Activated CD4-positive, alpha-beta memory T cell treated with anti-CD3 and anti-CD28 coated beads for 36 hours (primary cell): ENCODE results near the gene NPW. TPM values are rescaled to one million over a fixed set of nuclear protein-coding genes. Genes with fewer than 3 reads are reported as not detected.

Experiments
- CTCF ChIA-PET: fragments of 350-600 bp; sonication (Branson Sonifier 250); formaldehyde crosslinking; loops from one replicate; lab custom pipeline; 2021; ENCODE audit warnings: antibody characterized with exemption, inconsistent platforms; lab: Charles Lee
- POLR2A ChIA-PET: fragments of 350-600 bp; sonication (Branson Sonifier 250); formaldehyde crosslinking; loops from one replicate; lab custom pipeline; 2021; ENCODE audit warnings: antibody characterized with exemption; lab: Charles Lee
- DNase-seq: peaks from one replicate; pipeline ENCODE4 v3.0.0-alpha.2; 2020
- H3K27ac Mint-ChIP-seq: one replicate; pipeline ENCODE4 v1.8.0; 2021; ENCODE audit warnings: mixed read lengths
- H3K27me3 Mint-ChIP-seq: one replicate; pipeline ENCODE4 v1.8.0; 2021; ENCODE audit warnings: mixed read lengths
- H3K36me3 Mint-ChIP-seq: one replicate; pipeline ENCODE4 v1.8.0; 2021; ENCODE audit warnings: mixed read lengths
- H3K4me1 Mint-ChIP-seq: one replicate; pipeline ENCODE4 v1.8.0; 2021; ENCODE audit warnings: low read depth, mixed read lengths
- H3K4me3 Mint-ChIP-seq: one replicate; pipeline ENCODE4 v1.8.0; 2021; ENCODE audit warnings: mild to moderate bottlenecking, mixed read lengths
- H3K9me3 Mint-ChIP-seq: one replicate; pipeline ENCODE4 v1.8.0; 2021; ENCODE audit warnings: mixed read lengths
- intact Hi-C: fragments of 100-400 bp; cut with micrococcal nuclease; formaldehyde crosslinking; loops from one replicate; pipeline ENCODE4 v1.15.1; 2023
- total RNA-seq, 2 experiments: library from RNA; stranded (reverse); gene quantifications; one replicate each; pipeline ENCODE4 v1.2.3, GENCODE V29; 2021

The NPW gene
- total RNA-seq, 2 experiments from 2014 or later = 1.3 to 2.0 TPM

DNA sequence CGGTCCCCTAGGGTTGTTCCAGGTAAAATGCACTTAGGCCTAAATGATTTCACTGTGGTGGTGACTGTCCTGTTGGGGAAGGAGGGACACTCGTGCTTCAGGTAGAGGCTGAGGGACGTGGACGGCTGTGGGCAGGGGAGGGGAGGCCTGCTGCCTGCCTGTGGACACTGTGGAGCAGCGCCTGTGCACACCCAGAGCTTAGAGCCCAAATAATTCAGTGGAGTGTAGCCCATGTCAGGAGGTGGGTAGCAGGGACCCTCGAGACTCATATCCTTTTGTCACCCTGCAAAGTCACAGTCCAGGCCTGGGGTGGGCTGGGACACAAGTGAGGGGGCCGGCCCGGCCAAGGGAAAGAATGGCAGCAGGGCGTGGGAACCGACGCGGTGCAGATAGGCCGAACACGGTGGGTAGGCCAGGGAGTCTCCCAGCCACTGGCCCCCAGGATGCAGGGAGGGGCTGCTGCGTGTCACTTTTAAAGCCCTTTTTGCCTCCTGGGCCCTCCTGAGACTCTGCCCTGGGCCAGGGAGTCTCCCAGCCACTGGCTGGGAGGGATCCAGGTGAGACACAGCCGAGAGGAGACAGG is 6.4 kb downstream of the NPW start:
- Mint-ChIP-seq H3K4me1 (peaks cover 13% of the 10 kb centered on the region), H3K27me3 (peaks cover 21% of the 10 kb centered on the region), H3K4me3 (no peak overlapping the region), H3K36me3 (no peaks in the 10 kb centered on the region), H3K27ac (no peak overlapping the region), H3K9me3 (no peaks in the 10 kb centered on the region)
- intact Hi-C loops = no loop called here
- CTCF ChIA-PET = interaction anchor here (1.6 to 4.8 kb wide), 3 partner anchors 114 to 127 kb away, joined by 5 to 37 read pairs (median 13); no protein-coding TSS in a partner anchor
- POLR2A ChIA-PET = no interaction called here
- no peak for DNase-seq

GRCh38 chr16:2026461-2027023 is 7.0 kb downstream of the NPW start, which contains the start of gene NHERF2:
Gene NHERF2 (plus strand): TSS chr16:2026902. CDS start chr16:2027006, 104 bp downstream.
- H3K9me3 Mint-ChIP-seq = no peaks in the 10 kb centered on the region
- intact Hi-C loops = no loop called here
- no peak within 1 kb of the TSS for H3K27ac Mint-ChIP-seq
- ChIA-PET POLR2A (no interaction called here), CTCF (interaction anchor here (1.6 to 2.2 kb wide), 2 partner anchors 114 to 126 kb away, joined by 5 to 13 read pairs; no protein-coding TSS in a partner anchor)
- peaks cover 13% of the 10 kb centered on the region for H3K4me1 Mint-ChIP-seq
- H3K4me3 Mint-ChIP-seq = peak within 1 kb of the TSS; percentile 42
- peaks cover 16% of the 10 kb centered on the region for H3K27me3 Mint-ChIP-seq
- H3K36me3 Mint-ChIP-seq = no peaks in the 10 kb centered on the region
- no peak for DNase-seq

- DNase-seq = no peak
- intact Hi-C loops = no loop called here
- H3K27ac Mint-ChIP-seq = no peak overlapping the region
- ChIA-PET CTCF (interaction anchor here (1.0 to 2.2 kb wide), 4 partner anchors 8 to 125 kb away, joined by 3 to 13 read pairs (median 4); partner anchors contain the start of gene NPW), POLR2A (no interaction called here)
- H3K27me3 Mint-ChIP-seq = peaks cover 13% of the 10 kb centered on the region
- peaks cover 13% of the 10 kb centered on the region for H3K4me1 Mint-ChIP-seq
- H3K4me3 Mint-ChIP-seq = peak overlapping the region; percentile 42
- no peaks in the 10 kb centered on the region for H3K36me3 Mint-ChIP-seq
- no peaks in the 10 kb centered on the region for H3K9me3 Mint-ChIP-seq
Measured at GRCh38 chr16:2027024-2028010, 7.7 kb downstream of the NPW start.

- DNase-seq = no peak
- no peak overlapping the region for H3K27ac Mint-ChIP-seq
- no peak overlapping the region for H3K4me3 Mint-ChIP-seq
- peaks cover 6% of the 10 kb centered on the region for H3K27me3 Mint-ChIP-seq
- ChIA-PET CTCF (interaction anchor here (1.0 to 2.2 kb wide), 3 partner anchors 9 to 112 kb away, joined by 3 to 13 read pairs (median 4); partner anchors contain the start of gene NPW), POLR2A (no interaction called here)
- intact Hi-C loops = no loop called here
- H3K36me3 Mint-ChIP-seq = no peaks in the 10 kb centered on the region
- no peaks in the 10 kb centered on the region for H3K9me3 Mint-ChIP-seq
- H3K4me1 Mint-ChIP-seq = peaks cover 8% of the 10 kb centered on the region
Measured at GRCh38 chr16:2028146-2028545, 8.6 kb downstream of the NPW start.

DNA sequence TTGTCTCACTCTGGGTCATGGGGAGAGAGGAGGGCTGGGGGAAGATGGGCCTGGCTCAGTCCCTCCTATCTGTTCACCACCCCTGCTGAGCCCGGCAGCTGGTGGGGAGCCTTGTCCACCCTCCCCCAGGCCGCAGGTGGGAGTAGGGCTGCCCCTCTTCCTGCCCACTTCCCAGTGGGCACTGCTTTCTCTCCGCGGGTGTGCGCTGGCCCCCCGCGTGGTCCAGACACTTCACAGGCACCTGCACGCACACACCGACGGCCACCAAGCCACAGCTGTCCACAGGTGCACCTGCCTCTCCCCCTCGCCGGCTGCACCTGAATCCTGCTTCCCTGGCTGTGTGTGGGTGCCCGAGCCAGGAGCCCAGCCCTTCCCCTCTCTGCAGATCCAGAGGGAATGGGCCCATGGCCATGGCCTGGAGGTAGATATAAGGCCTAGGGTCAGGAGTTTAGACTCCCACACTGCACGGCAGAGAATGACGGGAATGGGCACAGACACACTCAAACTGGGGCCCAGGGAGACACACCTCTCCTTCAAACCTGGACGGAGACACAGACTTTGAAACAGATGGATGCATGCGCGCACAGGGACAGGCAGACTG is 9.1 kb downstream of the NPW start:
- intact Hi-C loops = no loop called here
- H3K27me3 Mint-ChIP-seq = peaks cover 6% of the 10 kb centered on the region
- peaks cover 6% of the 10 kb centered on the region for H3K4me1 Mint-ChIP-seq
- no peaks in the 10 kb centered on the region for H3K36me3 Mint-ChIP-seq
- DNase-seq = no peak
- ChIA-PET POLR2A (no interaction called here), CTCF (interaction anchor here (1.0 to 2.2 kb wide), 2 partner anchors 9 to 112 kb away, joined by 3 to 13 read pairs; partner anchors contain the start of gene NPW)
- no peaks in the 10 kb centered on the region for H3K9me3 Mint-ChIP-seq
- H3K27ac Mint-ChIP-seq = no peak overlapping the region
- H3K4me3 Mint-ChIP-seq = no peak overlapping the region

- Mint-ChIP-seq H3K4me1 (peaks cover 5% of the 10 kb centered on the region), H3K27me3 (peaks cover 6% of the 10 kb centered on the region), H3K4me3 (no peak overlapping the region), H3K36me3 (no peaks in the 10 kb centered on the region), H3K9me3 (no peaks in the 10 kb centered on the region), H3K27ac (no peak overlapping the region)
- DNase-seq = no peak
- ChIA-PET POLR2A (no interaction called here), CTCF (no interaction called here)
- intact Hi-C loops = no loop called here
Measured at GRCh38 chr16:2029350-2029749, 9.8 kb downstream of the NPW start.

DNA sequence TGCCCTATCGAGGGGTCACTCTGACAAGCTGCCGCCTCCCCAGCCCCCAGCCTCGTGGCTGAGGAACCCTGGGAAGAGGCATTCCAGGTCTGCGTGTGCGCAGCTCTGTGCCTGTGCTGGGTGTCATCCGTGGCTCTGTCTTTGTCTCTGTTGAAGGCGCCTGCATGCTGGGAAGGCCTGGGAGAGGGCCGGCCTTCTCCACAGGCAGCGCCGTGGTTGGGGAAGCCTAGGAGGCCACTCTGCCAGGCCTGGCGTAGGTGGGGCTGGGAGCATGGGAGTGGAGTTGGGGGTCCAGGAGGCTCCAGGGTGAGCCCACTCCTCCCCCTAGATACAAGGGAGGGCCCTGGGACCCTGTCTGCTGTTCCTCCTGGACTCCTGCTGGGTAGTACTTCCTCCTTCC is 10.5 kb downstream of the NPW start:
- Mint-ChIP-seq H3K4me1 (peaks cover 4% of the 10 kb centered on the region), H3K36me3 (no peaks in the 10 kb centered on the region), H3K4me3 (no peak overlapping the region), H3K9me3 (no peaks in the 10 kb centered on the region), H3K27me3 (peaks cover 6% of the 10 kb centered on the region), H3K27ac (no peak overlapping the region)
- no peak for DNase-seq
- intact Hi-C loops = no loop called here
- ChIA-PET POLR2A (no interaction called here), CTCF (no interaction called here)

DNA sequence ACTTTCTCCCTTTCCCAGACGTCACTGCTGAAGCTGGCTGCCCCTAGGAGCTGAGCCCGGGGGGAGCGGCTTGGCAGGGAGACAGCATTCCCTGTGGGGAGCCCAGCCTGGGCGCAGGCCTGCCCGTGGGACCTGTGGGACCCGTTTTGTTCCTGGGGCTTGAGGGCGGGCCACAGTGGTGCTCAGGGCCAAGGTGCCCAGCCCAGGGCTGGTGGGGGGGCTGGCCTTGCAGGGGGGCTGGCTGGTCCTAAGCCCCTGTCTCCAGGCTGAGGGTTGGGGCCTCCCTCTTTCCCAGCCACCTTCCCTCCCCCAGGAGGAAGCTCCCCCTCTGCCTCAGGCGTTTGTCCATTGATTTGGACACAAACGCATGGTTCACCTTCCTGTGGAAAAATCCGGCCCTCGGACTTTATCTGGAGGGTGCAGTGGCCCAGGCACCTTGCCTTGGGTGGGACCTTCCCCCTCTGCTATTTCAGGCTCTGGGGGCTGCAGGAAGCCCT is 11.5 kb downstream of the NPW start:
- ChIA-PET CTCF (no interaction called here), POLR2A (no interaction called here)
- intact Hi-C loops = no loop called here
- H3K36me3 Mint-ChIP-seq = no peaks in the 10 kb centered on the region
- peaks cover 4% of the 10 kb centered on the region for H3K27me3 Mint-ChIP-seq
- no peaks in the 10 kb centered on the region for H3K9me3 Mint-ChIP-seq
- no peak overlapping the region for H3K4me3 Mint-ChIP-seq
- no peak for DNase-seq
- peaks cover 4% of the 10 kb centered on the region for H3K4me1 Mint-ChIP-seq
- H3K27ac Mint-ChIP-seq = no peak overlapping the region

DNA sequence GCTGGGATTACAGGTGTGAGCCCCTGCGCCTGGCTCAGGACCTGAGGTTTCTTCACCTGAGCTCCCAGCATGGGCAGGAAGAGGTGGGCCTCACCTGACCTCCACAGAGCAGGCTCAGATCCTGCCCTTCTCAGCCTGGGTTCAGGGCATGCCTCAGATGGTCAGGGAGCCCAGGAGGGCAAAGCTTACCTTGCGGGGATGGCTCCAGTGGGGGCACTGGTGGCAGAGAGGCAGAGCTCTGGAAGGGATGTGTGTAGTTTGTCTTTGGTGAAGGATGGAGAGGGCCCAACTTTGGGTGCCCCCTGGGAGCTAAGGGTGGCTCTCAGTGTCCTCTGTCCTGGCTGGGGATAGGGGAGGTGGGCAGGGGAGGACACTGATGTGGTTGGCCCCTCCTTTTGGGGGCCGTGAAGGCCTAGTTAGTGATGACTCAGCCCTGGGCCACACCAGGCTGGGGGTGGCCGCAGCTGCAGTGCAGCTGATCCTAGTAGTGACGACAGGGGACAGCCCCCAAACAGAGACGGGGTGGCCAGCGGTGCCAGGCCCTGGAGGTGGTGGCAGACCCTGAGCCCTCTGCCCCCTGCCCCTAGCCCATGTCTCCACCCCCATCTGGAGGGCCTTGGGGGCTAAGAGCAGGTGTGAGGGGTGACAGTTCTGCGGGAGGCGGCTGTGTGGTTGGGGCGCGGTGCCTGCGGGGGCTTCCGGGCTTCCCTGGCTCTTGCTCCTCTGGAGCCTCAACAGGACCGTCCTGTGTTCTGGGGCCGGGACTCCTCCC is 12.9 kb downstream of the NPW start:
- Mint-ChIP-seq H3K27ac (no peak overlapping the region), H3K4me3 (no peak overlapping the region)
- POLR2A ChIA-PET = no interaction called here

GRCh38 chr16:2033057-2033908 is 13.7 kb downstream of the NPW start:
- H3K27me3 Mint-ChIP-seq = no peaks in the 10 kb centered on the region
- H3K27ac Mint-ChIP-seq = no peak overlapping the region
- no peaks in the 10 kb centered on the region for H3K9me3 Mint-ChIP-seq
- DNase-seq = no peak
- H3K4me3 Mint-ChIP-seq = no peak overlapping the region
- POLR2A ChIA-PET = no interaction called here
- H3K4me1 Mint-ChIP-seq = no peaks in the 10 kb centered on the region
- intact Hi-C loops = no loop called here
- no peaks in the 10 kb centered on the region for H3K36me3 Mint-ChIP-seq
- CTCF ChIA-PET = interaction anchor here (1.0 to 1.1 kb wide), 2 partner anchors 11 to 107 kb away, joined by 4 to 5 read pairs; no protein-coding TSS in a partner anchor

More for the DNA sequence above, 12.9 kb downstream of the NPW start:
- Mint-ChIP-seq H3K27me3 (peaks cover 2% of the 10 kb centered on the region), H3K9me3 (no peaks in the 10 kb centered on the region), H3K36me3 (no peaks in the 10 kb centered on the region), H3K4me1 (peaks cover 2% of the 10 kb centered on the region)
- no peak for DNase-seq
- CTCF ChIA-PET = interaction anchor here (1.1 kb wide), 1 partner anchor 10 kb away, joined by 4 read pairs; no protein-coding TSS in a partner anchor
- intact Hi-C loops = no loop called here
